TTC549 (cell line): ENCODE measurements around the gene MINDY3.
"Not testable (repeated sequence)": the region's sequence is repeated elsewhere in the genome, so short reads cannot be mapped to it uniquely, and the experiment has no call there.

Source experiments
- FAIRE-seq: peaks from 2 replicates; lab custom pipeline; 2012; peaks lifted over from hg19 to GRCh38; lab: Jason Lieb, UNC

MINDY3 gene

GRCh38 chr10:15780353-15781135 lies 79.8 kb downstream of the MINDY3 start:
- no peak for FAIRE-seq

- FAIRE-seq: no peak
Measured at GRCh38 chr10:15775513-15775912, 84.8 kb downstream of the MINDY3 start.

- FAIRE-seq: not testable (repeated sequence)
Measured at GRCh38 chr10:15774534-15774933, 85.8 kb downstream of the MINDY3 start.

GRCh38 chr10:15764892-15765454 lies 95.3 kb downstream of the MINDY3 start:
- FAIRE-seq: no peak

- FAIRE-seq: no peak
Measured at GRCh38 chr10:15763006-15763405, 97.3 kb downstream of the MINDY3 start.

GRCh38 chr10:15762239-15762638 lies 98.1 kb downstream of the MINDY3 start:
- FAIRE-seq: not testable (repeated sequence)

- not testable (repeated sequence) for FAIRE-seq
Measured at GRCh38 chr10:15761224-15761623, 99.1 kb downstream of the MINDY3 start.

GRCh38 chr10:15760681-15761080 lies 99.6 kb downstream of the MINDY3 start:
- FAIRE-seq: no peak

GRCh38 chr10:15759265-15759664 lies 101.0 kb downstream of the MINDY3 start:
- no peak for FAIRE-seq

- FAIRE-seq: no peak
Measured at GRCh38 chr10:15758618-15759017, 101.7 kb downstream of the MINDY3 start.

GRCh38 chr10:15754937-15755336 lies 105.4 kb downstream of the MINDY3 start:
- FAIRE-seq: no peak

- FAIRE-seq: no peak
Measured at GRCh38 chr10:15751046-15751445, 109.3 kb downstream of the MINDY3 start.

- FAIRE-seq: no peak
Measured at GRCh38 chr10:15748126-15748525, 112.2 kb downstream of the MINDY3 start.

GRCh38 chr10:15747632-15748031 lies 112.7 kb downstream of the MINDY3 start:
- FAIRE-seq: no peak

GRCh38 chr10:15745751-15746150 lies 114.6 kb downstream of the MINDY3 start:
- no peak for FAIRE-seq

GRCh38 chr10:15744217-15744865 lies 116.0 kb downstream of the MINDY3 start:
- no peak for FAIRE-seq

- FAIRE-seq: no peak
Measured at GRCh38 chr10:15743443-15743842, 116.9 kb downstream of the MINDY3 start.

GRCh38 chr10:15742836-15743235 lies 117.5 kb downstream of the MINDY3 start:
- FAIRE-seq: no peak

- no peak for FAIRE-seq
Measured at GRCh38 chr10:15742102-15742501, 118.2 kb downstream of the MINDY3 start.

- FAIRE-seq: no peak
Measured at GRCh38 chr10:15741581-15741980, 118.7 kb downstream of the MINDY3 start.

GRCh38 chr10:15740261-15740660 lies 120.0 kb downstream of the MINDY3 start:
- no peak for FAIRE-seq

- FAIRE-seq: no peak
Measured at GRCh38 chr10:15739254-15739970, 120.9 kb downstream of the MINDY3 start.
